GM19438 (cell line): Measurements from ENCODE around the gene SNX33.
"Not testable (repeated sequence)": the region's sequence is repeated elsewhere in the genome, so short reads cannot be mapped to it uniquely, and the experiment has no call there.

Experiments used
- ATAC-seq: cut with Tn5 transposase; IDR thresholded peaks from one replicate; pipeline ENCODE4 v1.9.1; 2021; ENCODE audit warnings: low read depth; ENCODE audit not compliant: unreplicated experiment

Gene SNX33

GRCh38 chr15:75680007-75680789 lies 32.5 kb downstream of the SNX33 start:
- ATAC-seq, result no peak

- ATAC-seq, result no peak
Observed at GRCh38 chr15:75682181-75683135, 34.7 kb downstream of the SNX33 start.

- ATAC-seq, result not testable (repeated sequence)
Observed at GRCh38 chr15:75683646-75684312, 36.1 kb downstream of the SNX33 start.

- no peak for ATAC-seq
Observed at GRCh38 chr15:75684648-75685047, 36.9 kb downstream of the SNX33 start.

- ATAC-seq, result no peak
Observed at GRCh38 chr15:75685195-75685594, 37.5 kb downstream of the SNX33 start.

GRCh38 chr15:75686212-75686642 lies 38.5 kb downstream of the SNX33 start:
- not testable (repeated sequence) for ATAC-seq

- ATAC-seq, result no peak
Observed at GRCh38 chr15:75687486-75688277, 40.0 kb downstream of the SNX33 start.

GRCh38 chr15:75688278-75688557 lies 40.5 kb downstream of the SNX33 start:
- no peak for ATAC-seq

- ATAC-seq, result no peak
Observed at GRCh38 chr15:75688831-75689230, 41.1 kb downstream of the SNX33 start.

- ATAC-seq, result not testable (repeated sequence)
Observed at GRCh38 chr15:75689429-75689828, 41.7 kb downstream of the SNX33 start.

GRCh38 chr15:75692311-75692710 lies 44.6 kb downstream of the SNX33 start:
- ATAC-seq, result not testable (repeated sequence)

- not testable (repeated sequence) for ATAC-seq
Observed at GRCh38 chr15:75693028-75693427, 45.3 kb downstream of the SNX33 start.

- ATAC-seq, result no peak
Observed at GRCh38 chr15:75693501-75694240, 46.0 kb downstream of the SNX33 start.

- ATAC-seq, result no peak
Observed at GRCh38 chr15:75694241-75695182, 46.8 kb downstream of the SNX33 start.

- ATAC-seq, result no peak
Observed at GRCh38 chr15:75695220-75695619, 47.5 kb downstream of the SNX33 start.

- ATAC-seq, result no peak
Observed at GRCh38 chr15:75695634-75696310, 48.1 kb downstream of the SNX33 start.

- no peak for ATAC-seq
Observed at GRCh38 chr15:75696311-75696720, 48.6 kb downstream of the SNX33 start.

GRCh38 chr15:75696854-75697259 lies 49.1 kb downstream of the SNX33 start:
- ATAC-seq, result no peak
